Heart left ventricle (tissue), 16 donors: Measurements from ENCODE around the gene RACK1. TPM values are rescaled to one million over a fixed set of nuclear protein-coding genes. Genes with fewer than 3 reads are reported as not detected.

Experiments
- ATAC-seq, 4 donors: fragments of 200-7000 bp; cut with Tn5 transposase; one replicate each; pipeline ENCODE4 v1.9.1; 2020 to 2022; ENCODE audit warnings: moderate library complexity in 4 of 4, mild to moderate bottlenecking in 3 of 4, moderate number of reproducible peaks in 1 of 4
- DNase-seq, 5 donors: peaks; one replicate each; pipeline ENCODE4 v3.0.0-alpha.2; 2020
- H3K27ac ChIP-seq, 12 donors: fragments of 200-600 bp; sonication (generic) in 4 of 12; one replicate each; pipeline versions ENCODE4 v1.5.0 to v1.8.0; 2016 to 2022; ENCODE audit warnings: mild to moderate bottlenecking in 2 of 12
- H3K27me3 ChIP-seq, 9 donors: fragments of 200-600 bp; sonication (generic) in 2 of 9; one replicate each; pipeline versions ENCODE4 v1.5.1 to v1.8.0; 2016 to 2022; ENCODE audit warnings: mild to moderate bottlenecking in 3 of 9
- H3K36me3 ChIP-seq, 9 donors: fragments of 200-600 bp; sonication (generic) in 2 of 9; one replicate each; pipeline versions ENCODE4 v1.5.0 to v1.8.0; 2018 to 2022; ENCODE audit warnings: mild to moderate bottlenecking in 2 of 9
- H3K4me1 ChIP-seq, 12 donors: fragments of 200-600 bp; sonication (generic) in 4 of 12; one replicate each; pipeline versions ENCODE4 v1.5.0 to v1.8.0; 2016 to 2022; ENCODE audit warnings: mild to moderate bottlenecking in 3 of 12
- H3K4me3 ChIP-seq, 12 donors: fragments of 200-600 bp; sonication (generic) in 4 of 12; one replicate each; pipeline versions ENCODE4 v1.5.0 to v1.8.0; 2017 to 2022; ENCODE audit warnings: mild to moderate bottlenecking in 9 of 12, moderate library complexity in 4 of 12
- H3K9me3 ChIP-seq, 12 donors: fragments of 200-600 bp; sonication (generic) in 4 of 12; one replicate each; pipeline versions ENCODE4 v1.5.0 to v1.8.0; 2016 to 2022; ENCODE audit warnings: mild to moderate bottlenecking in 1 of 12
- CTCF ChIP-seq, 12 donors: fragments of 200-600 bp; sonication (generic) in 4 of 12; IDR thresholded peaks; one replicate each; pipeline versions ENCODE4 v1.5.0 to v1.8.0; 2018 to 2022; ENCODE audit warnings: antibody characterized with exemption in 12 of 12, mild to moderate bottlenecking in 5 of 12
- POLR2A ChIP-seq, 2 donors: fragments of 450-650 bp; IDR thresholded peaks; one replicate each; pipeline ENCODE4 v1.6.1; 2017; ENCODE audit warnings: antibody characterized with exemption in 2 of 2, mild to moderate bottlenecking in 2 of 2, moderate library complexity in 2 of 2
- WGBS, 4 donors: extraction: QIAGEN DNeasy Blood & Tissue Kit in 2 of 4; methylation state at CpG; one replicate each; pipeline versions ENCODE4 v1.1.5 to v1.1.7; 2013 to 2018; 5-methylcytosine and 5-hydroxymethylcytosine counted together
- intact Hi-C, 10 donors: fragments of 100-400 bp; cut with DNase I; formaldehyde crosslinking; loops; one replicate each; pipeline versions ENCODE4 v1.11.1 to v1.14.2; 2022
- polyA plus RNA-seq, 2 donors: library from polyadenylated mRNA; stranded (reverse); fragments of 200-250 nt; gene quantifications; one replicate each; pipeline ENCODE4 v1.2.3, GENCODE V29; 2013
- total RNA-seq, 9 donors: library from RNA; depleted of rRNA in 2 of 9; stranded (reverse); fragments of >200 nt in 2 of 9; fragmentation: NEBNext Ultra II Directional in 3 of 9; extraction: Animal tissue kit (Norgen Biotek cat#: 25700) in 3 of 9; gene quantifications; one replicate each; pipeline versions ENCODE4 v1.1.0 to v1.2.4, GENCODE V29; 2016 to 2023
- donor health status: ischemic (EF 13 %, LVEDD 7.1; RV severe dilation, severe dysfunction).
- donor health status: healthy with polysubstance abuse.
- donor health status: DM: no; HTN: yes; CAD: no.
- donor health status: DM: no; HTN: no; CAD: no.
- donor health status: ischemic (EF 25% LVEDD 6.9; RV normal size, moderate dysfunction).
- donor health status: ischemic (EF 25% LVEDD 5.7; RV mildly dilated, moderate dysfunction).
- donor health status: healthy.
- donor health status: DM: yes; HTN: yes; CAD: no.
- donor health status: ischemic (EF 35%, LVEDD 5.7; RV mildly dilated, moderate dysfunction).
- donor health status: nonischemic (EF 11% LVEDD 7.7; RV severe dilation, severe dysfunction).
- donor health status: DM: yes; HTN: yes; CAD: no.
- donor health status: PGD.
- donor health status: ischemic (EF 29% LVEDD 5.4; RV normal size, mild dysfunction).
- donor health status: nonischemic (EF 23%, LVEDD 6.1; RV moderate dilation, normal function).

RACK1 gene
- total and polyA plus RNA-seq, 11 donors: 560 to 2,287 (median 862) TPM

GRCh38 chr5:181199881-181200638 lies 43.6 kb downstream of the RACK1 start:
- H3K4me1 ChIP-seq: peaks cover 0 to 22% (median 5%) of the 10 kb centered on the region in 12 donors
- no peak overlapping the region for H3K4me3 ChIP-seq
- DNase-seq (peak in 1 of 5 donors; percentile 22), ATAC-seq (no peak)
- TF ChIP-seq POLR2A (IDR thresholded peaks at IDR 0.05): no peak
- no peak for TF ChIP-seq CTCF (IDR thresholded peaks at IDR 0.05)
- peaks cover 0 to 3% (median 0%) of the 10 kb centered on the region in 9 donors for H3K27me3 ChIP-seq
- intact Hi-C loops: no loop called here
- 76 to 84% (median 79%) methylated on average over 11 to 12 of the region's 12 CpGs for WGBS, 4 donors
- H3K9me3 ChIP-seq: no peaks in the 10 kb centered on the region
- H3K27ac ChIP-seq: no peak overlapping the region
- peaks cover 0 to 6% (median 0%) of the 10 kb centered on the region in 9 donors for H3K36me3 ChIP-seq

GRCh38 chr5:181198905-181199519 lies 44.7 kb downstream of the RACK1 start:
- Histone ChIP-seq H3K27ac (no peak overlapping the region), H3K4me1 (peaks cover 0 to 17% (median 5%) of the 10 kb centered on the region in 12 donors), H3K9me3 (no peaks in the 10 kb centered on the region), H3K4me3 (no peak overlapping the region), H3K36me3 (peaks cover 0 to 6% (median 0%) of the 10 kb centered on the region in 9 donors), H3K27me3 (no peaks in the 10 kb centered on the region)
- TF ChIP-seq POLR2A (IDR thresholded peaks at IDR 0.05) (no peak), CTCF (IDR thresholded peaks at IDR 0.05) (no peak)
- intact Hi-C loops: no loop called here
- ATAC-seq (no peak), DNase-seq (peak in 1 of 5 donors; percentile 12)
- 65 to 79% (median 77%) methylated on average over 9 of the region's 9 CpGs for WGBS, 4 donors

- H3K27me3 ChIP-seq: no peaks in the 10 kb centered on the region
- TF ChIP-seq POLR2A (IDR thresholded peaks at IDR 0.05) (no peak), CTCF (IDR thresholded peaks at IDR 0.05) (no peak)
- no peaks in the 10 kb centered on the region for H3K9me3 ChIP-seq
- intact Hi-C loops: no loop called here
- 76 to 85% (median 80%) methylated on average over 12 of the region's 12 CpGs for WGBS, 4 donors
- peaks cover 0 to 6% (median 0%) of the 10 kb centered on the region in 9 donors for H3K36me3 ChIP-seq
- peaks cover 0 to 15% (median 4%) of the 10 kb centered on the region in 12 donors for H3K4me1 ChIP-seq
- no peak overlapping the region for H3K27ac ChIP-seq
- H3K4me3 ChIP-seq: no peak overlapping the region
- ATAC-seq (no peak), DNase-seq (peak in 1 of 5 donors; percentile 42)
Measured at GRCh38 chr5:181198106-181198685, 45.5 kb downstream of the RACK1 start.
